IMR-90 (cell line): ENCODE measurements around the gene ZMIZ2. TPM values are rescaled to one million over a fixed set of nuclear protein-coding genes. Genes with fewer than 3 reads are reported as not detected.
A peak's percentile ranks its signal among the peaks of the same experiment; 100 is the strongest.

Source experiments
- ATAC-seq: fragments of 200-7000 bp; cut with Tn5 transposase; 2 replicates; pipeline ENCODE4 v1.9.1; 2020; ENCODE audit warnings: low read depth, mild to moderate bottlenecking, moderate library complexity
- BruUV-seq: library from RNA; stranded (reverse); fragments of 400-500 nt; replicated peaks from 2 replicates; lab custom pipeline; 2021; lab: Mats Ljungman, UMichigan
- CTCF ChIA-PET: fragments of 300-600 bp; formaldehyde crosslinking; extraction: SDS; loops from one replicate; lab custom pipeline; 2021; ENCODE audit warnings: antibody characterized with exemption; lab: Yijun Ruan, JAX
- POLR2A ChIA-PET: fragments of 300-600 bp; sonication (Branson Sonifier 250); formaldehyde crosslinking; loops from one replicate; lab custom pipeline; 2022; ENCODE audit warnings: antibody characterized with exemption; ENCODE audit not compliant: unreplicated experiment; lab: Charles Lee
- DNase-seq: peaks from one replicate; pipeline ENCODE4 v3.0.0; 2013
- H2AFZ ChIP-seq: replicated peaks from 2 replicates; pipeline ENCODE3; 2013; ENCODE audit warnings: low read length, mild to moderate bottlenecking; ENCODE audit not compliant: poor library complexity
- H2AK5ac ChIP-seq: 2 replicates; pipeline ENCODE4 v1.6.1; 2013; ENCODE audit warnings: low read depth, low read length, inconsistent platforms
- H2AK9ac ChIP-seq: replicated peaks from 2 replicates; pipeline ENCODE3; 2013; ENCODE audit warnings: mild to moderate bottlenecking, low read depth, low read length, moderate library complexity; ENCODE audit not compliant: poor library complexity
- H2BK120ac ChIP-seq: 2 replicates; pipeline ENCODE4 v1.6.1; 2013; ENCODE audit warnings: low read depth, low read length, inconsistent platforms
- H2BK15ac ChIP-seq: 3 replicates; pipeline ENCODE4 v1.6.1; 2013; ENCODE audit warnings: low read depth, low read length, inconsistent platforms
- H2BK20ac ChIP-seq: 2 replicates; pipeline ENCODE4 v1.6.1; 2013; ENCODE audit warnings: low read depth, mild to moderate bottlenecking, inconsistent platforms, low read length, moderate library complexity
- H2BK5ac ChIP-seq: 2 replicates; pipeline ENCODE4 v1.6.1; 2013; ENCODE audit warnings: mild to moderate bottlenecking, low read depth, low read length, inconsistent platforms; ENCODE audit not compliant: poor library complexity, severe bottlenecking
- H3K14ac ChIP-seq: replicated peaks from 2 replicates; pipeline ENCODE4 v1.6.1; 2013; ENCODE audit warnings: low read depth, low read length, inconsistent platforms
- H3K18ac ChIP-seq: 2 replicates; pipeline ENCODE4 v1.6.1; 2013; ENCODE audit warnings: low read depth, low read length, control low read depth
- H3K23ac ChIP-seq: 2 replicates; pipeline ENCODE4 v1.6.1; 2013; ENCODE audit warnings: low read depth, low read length, inconsistent platforms
- H3K27ac ChIP-seq: 2 replicates; pipeline ENCODE4 v1.5.1; 2013; ENCODE audit warnings: mild to moderate bottlenecking, control low read depth, low read length; ENCODE audit not compliant: insufficient read depth
- H3K27me3 ChIP-seq: 2 replicates; pipeline ENCODE4 v1.6.1; 2013; ENCODE audit warnings: low read length; ENCODE audit not compliant: control insufficient read depth, insufficient read depth
- H3K36me3 ChIP-seq: 2 replicates; pipeline ENCODE4 v1.6.1; 2013; ENCODE audit warnings: low read length, mixed read lengths; ENCODE audit not compliant: control insufficient read depth, insufficient read depth
- H3K4ac ChIP-seq: 2 replicates; pipeline ENCODE4 v1.6.1; 2013; ENCODE audit warnings: low read depth, low read length, inconsistent platforms
- H3K4me1 ChIP-seq: 2 replicates; pipeline ENCODE4 v1.6.1; 2013; ENCODE audit warnings: low read length, mixed read lengths; ENCODE audit not compliant: control insufficient read depth, insufficient read depth
- H3K4me2 ChIP-seq: 2 replicates; pipeline ENCODE4 v1.6.1; 2013; ENCODE audit warnings: low read depth, mild to moderate bottlenecking, control low read depth, low read length, moderate library complexity
- H3K4me3 ChIP-seq: 2 replicates; pipeline ENCODE4 v1.5.1; 2013; ENCODE audit warnings: low read depth, mild to moderate bottlenecking, control low read depth, low read length, moderate library complexity; ENCODE audit not compliant: insufficient read depth
- H3K56ac ChIP-seq: 2 replicates; pipeline ENCODE4 v1.6.1; 2013; ENCODE audit warnings: low read length, inconsistent platforms; ENCODE audit not compliant: insufficient read depth; ENCODE audit errors: extremely low read depth
- H3K79me1 ChIP-seq, 2 experiments: 2 replicates each; pipeline ENCODE4 v1.6.1; 2013; ENCODE audit warnings: low read length in 2 of 2, inconsistent platforms in 1 of 2, low read depth in 1 of 2
- H3K9ac ChIP-seq: 2 replicates; pipeline ENCODE4 v1.6.1; 2013; ENCODE audit warnings: low read depth, low read length, control low read depth
- H3K9me1 ChIP-seq: 2 replicates; pipeline ENCODE4 v1.6.1; 2013; ENCODE audit warnings: low read length, inconsistent platforms; ENCODE audit not compliant: insufficient read depth
- H3K9me3 ChIP-seq: 2 replicates; pipeline ENCODE4 v1.6.1; 2013; ENCODE audit warnings: low read length; ENCODE audit not compliant: control insufficient read depth, insufficient read depth
- H4K20me1 ChIP-seq: 2 replicates; pipeline ENCODE4 v1.6.1; 2013; ENCODE audit warnings: low read length, inconsistent platforms; ENCODE audit not compliant: insufficient read depth
- H4K5ac ChIP-seq: 2 replicates; pipeline ENCODE4 v1.6.1; 2013; ENCODE audit warnings: mild to moderate bottlenecking, low read depth, low read length, control low read depth
- H4K8ac ChIP-seq, 2 experiments: 2 replicates each; pipeline ENCODE4 v1.6.1; 2013; ENCODE audit warnings: low read depth in 2 of 2, low read length in 2 of 2, control low read depth in 1 of 2, inconsistent platforms in 1 of 2
- H4K91ac ChIP-seq: 2 replicates; pipeline ENCODE4 v1.6.1; 2013; ENCODE audit warnings: low read depth, low read length, inconsistent platforms; ENCODE audit not compliant: insufficient read depth
- MAZ ChIP-seq: IDR thresholded peaks from 2 replicates; pipeline ENCODE4 v1.6.1; 2012; ENCODE audit warnings: low read depth, mild to moderate bottlenecking, low read length, improper control_type of control experiment, moderate library complexity, borderline replicate concordance
- WGBS, 2 experiments: methylation state at CpG; one replicate each; pipeline versions ENCODE4 v1.1.5 to v1.1.7; 2013; ENCODE audit warnings: missing lambda C conversion rate in 2 of 2; ENCODE audit not compliant: insufficient read length in 1 of 2; ENCODE audit errors: extremely low coverage in 2 of 2; 5-methylcytosine and 5-hydroxymethylcytosine counted together
- dilution Hi-C: fragments of 300-500 bp; cut with HindIII; formaldehyde crosslinking; loops from one replicate; pipeline ENCODE4 v1.14.3; 2018; ENCODE audit warnings: low sequenced_read_pairs; ENCODE audit not compliant: unreplicated experiment
- in situ Hi-C: fragments of 300-500 bp; cut with MboI; formaldehyde crosslinking; loops from 3 replicates; pipeline ENCODE4 v1.14.3; 2019; ENCODE audit warnings: low sequenced_read_pairs, inconsistent platforms, mixed read lengths
- intact Hi-C: fragments of 100-400 bp; cut with micrococcal nuclease; formaldehyde crosslinking; loops from 2 replicates; pipeline ENCODE4 v1.10.0; 2022
- polyA plus RNA-seq, 3 experiments: library from polyadenylated mRNA; depleted of rRNA; stranded (reverse); fragments of >200 nt; gene quantifications; 2 replicates each; pipeline ENCODE4 v1.2.3, GENCODE V29; 2012; ENCODE audit warnings: low replicate concordance in 1 of 3
- total RNA-seq: library from RNA; depleted of rRNA; stranded (reverse); fragments of >200 nt; gene quantifications from 2 replicates; pipeline ENCODE4 v1.2.3, GENCODE V29; 2012
- TF ChIP-seq, protein P1 (sequence below): fragments of 150-350 bp; IDR thresholded peaks from 2 replicates; pipeline ENCODE4 v1.6.1; 2017; ENCODE audit warnings: mild to moderate bottlenecking, antibody characterized with exemption, low read length, low read depth

The ZMIZ2 gene
- total and polyA plus RNA-seq, 2 of the 4 experiments (the other 2 are of a cell fraction) = 3.0 to 24.0 TPM

DNA sequence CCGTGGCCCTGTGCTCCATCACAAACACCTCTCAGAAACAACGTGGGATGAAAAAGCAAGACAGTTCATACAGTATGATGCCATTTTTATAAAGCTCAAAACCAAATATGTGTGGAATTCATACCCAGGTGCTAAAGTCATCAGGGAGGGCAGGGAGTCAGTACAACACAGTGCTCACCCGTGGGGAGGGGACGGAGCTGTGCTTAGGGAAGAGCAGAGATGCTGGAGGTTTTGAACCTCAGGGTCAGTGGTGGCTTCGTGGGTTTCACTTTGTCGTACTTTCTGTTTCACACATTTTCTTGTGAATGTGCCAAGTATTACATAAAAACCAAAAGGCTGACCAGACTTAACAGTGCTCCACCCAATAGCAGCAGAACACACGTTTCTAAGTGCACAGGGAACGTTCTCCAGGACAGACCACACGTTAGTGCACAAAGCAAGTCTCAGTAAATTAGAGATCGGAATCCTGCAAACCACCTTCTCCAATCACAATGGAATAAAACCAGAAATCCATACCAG lies 21.2 kb downstream of the ZMIZ2 start:
- CTCF ChIA-PET = interaction anchor here (1.1 kb wide), 1 partner anchor 22 kb away, joined by 3 read pairs; no protein-coding TSS in a partner anchor
- Histone ChIP-seq H2BK15ac (no peak overlapping the region), H2AK9ac (peak overlapping the region; percentile 30), H4K8ac (peak overlapping the region in 1 of 2 experiments; percentile 25; a peak in 2 of 4 replicates), H2AFZ (peak overlapping the region; percentile 40), H4K5ac (peak overlapping the region; percentile 20; the same call in 1 of the 2 replicates), H3K4me1 (peaks cover 33% of the 10 kb centered on the region), H3K36me3 (peaks cover 29% of the 10 kb centered on the region), H3K9ac (peak overlapping the region; percentile 8; the same call in 1 of the 2 replicates), H3K4ac (peak overlapping the region; percentile 66; the same call in 1 of the 2 replicates), H2BK120ac (peak overlapping the region; percentile 4; the same call in 1 of the 2 replicates), H3K27me3 (no peaks in the 10 kb centered on the region), H2BK20ac (peak overlapping the region; percentile 2; the same call in 1 of the 2 replicates), H4K91ac (0 out of 2 replicates have a peak overlapping the region, but pooled peaks have one; percentile 1), H3K18ac (peak overlapping the region; percentile 42; the same call in 1 of the 2 replicates), H3K9me3 (no peaks in the 10 kb centered on the region), H3K23ac (peak overlapping the region; percentile 55; the same call in 1 of the 2 replicates), H3K79me1 (peaks cover 0 to 9% of the 10 kb centered on the region in 2 experiments; a peak in 2 of 4 replicates), H3K9me1 (peaks cover 23% of the 10 kb centered on the region), H3K56ac (no peak overlapping the region), H3K4me2 (peak overlapping the region; percentile 64), H3K14ac (peak overlapping the region; percentile 1; the same call in 1 of the 2 replicates), H4K20me1 (peaks cover 6% of the 10 kb centered on the region), H2AK5ac (peak overlapping the region; percentile 17; the same call in 1 of the 2 replicates), H2BK5ac (peak overlapping the region; percentile 4), H3K4me3 (no peak overlapping the region; the same call in 1 of the 2 replicates), H3K27ac (peak overlapping the region; percentile 14; the same call in 1 of the 2 replicates)
- DNase-seq = peak; percentile 47
- POLR2A ChIA-PET = no interaction called here
- intact Hi-C loops = loop anchor here (2.0 kb wide), 1 partner anchor 27 kb away; the partner anchor contains the start of gene PPIA
- in situ Hi-C loops = no loop called here
- dilution Hi-C loops = no loop called here
- peak; percentile 46 for ATAC-seq
- BruUV-seq = no TSS peak
- WGBS, 2 experiments = 37% methylated on average over 3 of the region's 10 CpGs; no CpG with 5 or more reads in 1 of the 2 experiments
- peak; percentile 27; the same call in 1 of the 2 replicates for TF ChIP-seq MAZ
- TF ChIP-seq, protein P1, sequence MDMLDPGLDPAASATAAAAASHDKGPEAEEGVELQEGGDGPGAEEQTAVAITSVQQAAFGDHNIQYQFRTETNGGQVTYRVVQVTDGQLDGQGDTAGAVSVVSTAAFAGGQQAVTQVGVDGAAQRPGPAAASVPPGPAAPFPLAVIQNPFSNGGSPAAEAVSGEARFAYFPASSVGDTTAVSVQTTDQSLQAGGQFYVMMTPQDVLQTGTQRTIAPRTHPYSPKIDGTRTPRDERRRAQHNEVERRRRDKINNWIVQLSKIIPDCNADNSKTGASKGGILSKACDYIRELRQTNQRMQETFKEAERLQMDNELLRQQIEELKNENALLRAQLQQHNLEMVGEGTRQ = no peak
